ENCODE measurements around the gene RAPGEF4. TPM values are rescaled to one million over a fixed set of nuclear protein-coding genes. Genes with fewer than 3 reads are reported as not detected.

Gene RAPGEF4
- total RNA-seq, 1 experiment from 2014 or later = 2.2 TPM

DNA sequence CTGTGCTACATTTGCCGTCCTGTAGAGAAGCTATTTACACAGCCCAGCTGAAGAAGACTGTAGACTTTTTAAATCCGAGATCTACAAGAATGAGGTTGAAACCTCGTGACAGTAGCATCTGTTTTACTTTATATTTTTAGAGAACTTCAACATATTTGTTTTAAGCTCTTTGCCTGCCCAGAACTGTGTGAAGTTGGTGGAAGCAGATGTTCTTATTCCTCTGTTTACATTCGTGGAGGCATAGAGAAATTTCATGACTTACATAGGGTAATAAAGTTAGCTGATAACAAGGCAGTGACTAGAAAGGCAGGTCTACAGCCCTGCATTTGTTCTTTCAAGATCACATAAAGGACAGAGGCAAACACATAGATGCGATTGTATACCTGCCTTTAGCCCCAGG lies 293.0 kb downstream of the RAPGEF4 start (continued):
- TF ChIP-seq, protein P1, sequence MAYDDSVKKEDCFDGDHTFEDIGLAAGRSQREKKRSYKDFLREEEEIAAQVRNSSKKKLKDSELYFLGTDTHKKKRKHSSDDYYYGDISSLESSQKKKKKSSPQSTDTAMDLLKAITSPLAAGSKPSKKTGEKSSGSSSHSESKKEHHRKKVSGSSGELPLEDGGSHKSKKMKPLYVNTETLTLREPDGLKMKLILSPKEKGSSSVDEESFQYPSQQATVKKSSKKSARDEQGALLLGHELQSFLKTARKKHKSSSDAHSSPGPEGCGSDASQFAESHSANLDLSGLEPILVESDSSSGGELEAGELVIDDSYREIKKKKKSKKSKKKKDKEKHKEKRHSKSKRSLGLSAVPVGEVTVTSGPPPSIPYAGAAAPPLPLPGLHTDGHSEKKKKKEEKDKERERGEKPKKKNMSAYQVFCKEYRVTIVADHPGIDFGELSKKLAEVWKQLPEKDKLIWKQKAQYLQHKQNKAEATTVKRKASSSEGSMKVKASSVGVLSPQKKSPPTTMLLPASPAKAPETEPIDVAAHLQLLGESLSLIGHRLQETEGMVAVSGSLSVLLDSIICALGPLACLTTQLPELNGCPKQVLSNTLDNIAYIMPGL (CRISPR knock-in tag; IDR thresholded peaks at IDR 0.05) = no peak

- POLR2A ChIA-PET = no interaction called here
- TF ChIP-seq FOXP1 (CRISPR knock-in tag; IDR thresholded peaks at IDR 0.05; ENCODE audit: borderline replicate concordance) (no peak), TCF7 (CRISPR knock-in tag; IDR thresholded peaks at IDR 0.05; ENCODE audit: low read depth) (no peak), ZNF317 (CRISPR knock-in tag; IDR thresholded peaks at IDR 0.05; ENCODE audit: borderline replicate concordance, low read depth) (no peak), MYBL2 (CRISPR knock-in tag; IDR thresholded peaks at IDR 0.05) (no peak), GRHL2 (CRISPR knock-in tag; IDR thresholded peaks at IDR 0.05; ENCODE audit: insufficient replicate concordance, severe bottlenecking) (no peak), ZNF232 (CRISPR knock-in tag; IDR thresholded peaks at IDR 0.05) (no peak), FOXJ3 (CRISPR knock-in tag; IDR thresholded peaks at IDR 0.05; ENCODE audit: borderline replicate concordance) (no peak), NFATC4 (CRISPR knock-in tag; IDR thresholded peaks at IDR 0.05) (no peak), IRF2 (CRISPR knock-in tag; IDR thresholded peaks at IDR 0.05; ENCODE audit: borderline replicate concordance, low read depth) (no peak), SMAD3 (CRISPR knock-in tag; IDR thresholded peaks at IDR 0.05; ENCODE audit: borderline replicate concordance) (no peak), JAZF1 (CRISPR knock-in tag; IDR thresholded peaks at IDR 0.05) (no peak), GABPB1 (CRISPR knock-in tag; IDR thresholded peaks at IDR 0.05) (no peak), ZNF423 (CRISPR knock-in tag; IDR thresholded peaks at IDR 0.05) (no peak), NR3C1 (CRISPR knock-in tag; conservative IDR thresholded peaks at IDR 0.05; ENCODE audit: low read depth) (no peak), ELF4 (CRISPR knock-in tag; IDR thresholded peaks at IDR 0.05; ENCODE audit: low read depth) (no peak)
- TF ChIP-seq, protein P2, sequence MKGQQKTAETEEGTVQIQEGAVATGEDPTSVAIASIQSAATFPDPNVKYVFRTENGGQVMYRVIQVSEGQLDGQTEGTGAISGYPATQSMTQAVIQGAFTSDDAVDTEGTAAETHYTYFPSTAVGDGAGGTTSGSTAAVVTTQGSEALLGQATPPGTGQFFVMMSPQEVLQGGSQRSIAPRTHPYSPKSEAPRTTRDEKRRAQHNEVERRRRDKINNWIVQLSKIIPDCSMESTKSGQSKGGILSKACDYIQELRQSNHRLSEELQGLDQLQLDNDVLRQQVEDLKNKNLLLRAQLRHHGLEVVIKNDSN (CRISPR knock-in tag; IDR thresholded peaks at IDR 0.05) = no peak
Measured at GRCh38 chr2:173030561-173031490, 295.2 kb downstream of the RAPGEF4 start.

GRCh38 chr2:173032032-173032431 lies 296.4 kb downstream of the RAPGEF4 start:
- H3K4me1 Mint-ChIP-seq = peaks cover 15% of the 10 kb centered on the region
- ChIA-PET POLR2A (no interaction called here), CTCF (no interaction called here)
- TF ChIP-seq ZNF281 (CRISPR knock-in tag; IDR thresholded peaks at IDR 0.05) (no peak), MLX (CRISPR knock-in tag; IDR thresholded peaks at IDR 0.05) (no peak), NR2C2 (CRISPR knock-in tag; IDR thresholded peaks at IDR 0.05) (no peak), ZNF138 (CRISPR knock-in tag; conservative IDR thresholded peaks at IDR 0.05) (no peak), TEAD4 (CRISPR knock-in tag; IDR thresholded peaks at IDR 0.05) (no peak), NFATC4 (CRISPR knock-in tag; IDR thresholded peaks at IDR 0.05) (no peak), E2F5 (CRISPR knock-in tag; IDR thresholded peaks at IDR 0.05) (no peak)
- TF ChIP-seq, protein P3, sequence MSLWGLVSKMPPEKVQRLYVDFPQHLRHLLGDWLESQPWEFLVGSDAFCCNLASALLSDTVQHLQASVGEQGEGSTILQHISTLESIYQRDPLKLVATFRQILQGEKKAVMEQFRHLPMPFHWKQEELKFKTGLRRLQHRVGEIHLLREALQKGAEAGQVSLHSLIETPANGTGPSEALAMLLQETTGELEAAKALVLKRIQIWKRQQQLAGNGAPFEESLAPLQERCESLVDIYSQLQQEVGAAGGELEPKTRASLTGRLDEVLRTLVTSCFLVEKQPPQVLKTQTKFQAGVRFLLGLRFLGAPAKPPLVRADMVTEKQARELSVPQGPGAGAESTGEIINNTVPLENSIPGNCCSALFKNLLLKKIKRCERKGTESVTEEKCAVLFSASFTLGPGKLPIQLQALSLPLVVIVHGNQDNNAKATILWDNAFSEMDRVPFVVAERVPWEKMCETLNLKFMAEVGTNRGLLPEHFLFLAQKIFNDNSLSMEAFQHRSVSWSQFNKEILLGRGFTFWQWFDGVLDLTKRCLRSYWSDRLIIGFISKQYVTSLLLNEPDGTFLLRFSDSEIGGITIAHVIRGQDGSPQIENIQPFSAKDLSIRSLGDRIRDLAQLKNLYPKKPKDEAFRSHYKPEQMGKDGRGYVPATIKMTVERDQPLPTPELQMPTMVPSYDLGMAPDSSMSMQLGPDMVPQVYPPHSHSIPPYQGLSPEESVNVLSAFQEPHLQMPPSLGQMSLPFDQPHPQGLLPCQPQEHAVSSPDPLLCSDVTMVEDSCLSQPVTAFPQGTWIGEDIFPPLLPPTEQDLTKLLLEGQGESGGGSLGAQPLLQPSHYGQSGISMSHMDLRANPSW (CRISPR knock-in tag; conservative IDR thresholded peaks at IDR 0.05; ENCODE audit: low read depth) = no peak

More at GRCh38 chr2:173030561-173031490, 295.2 kb downstream of the RAPGEF4 start:
- no peak for DNase-seq (ENCODE audit: low spot score)
- no peak for ATAC-seq
- Mint-ChIP-seq H3K27ac (no peak overlapping the region), H3K4me3 (no peak overlapping the region), H3K36me3 (no peaks in the 10 kb centered on the region), H3K27me3 (ENCODE audit: low read depth) (no peaks in the 10 kb centered on the region), H3K9me3 (no peaks in the 10 kb centered on the region), H3K4me1 (peaks cover 11% of the 10 kb centered on the region; the same call in 1 of the 2 replicates)
- CTCF ChIA-PET = interaction anchor here (0.6 to 1.4 kb wide), 7 partner anchors 60 to 537 kb away, joined by 3 to 5 read pairs (median 3); partner anchors contain the start of gene CDCA7

More at GRCh38 chr2:173032032-173032431, 296.4 kb downstream of the RAPGEF4 start:
- DNase-seq (ENCODE audit: low spot score) (no peak), ATAC-seq (no peak)
- H3K36me3 Mint-ChIP-seq = no peaks in the 10 kb centered on the region
- no peaks in the 10 kb centered on the region for H3K27me3 Mint-ChIP-seq (ENCODE audit: low read depth)
- no peak overlapping the region for H3K27ac Mint-ChIP-seq
- H3K9me3 Mint-ChIP-seq = no peaks in the 10 kb centered on the region
- no peak overlapping the region for H3K4me3 Mint-ChIP-seq
